Measurements from ENCODE around the gene TAL1. TPM values are rescaled to one million over a fixed set of nuclear protein-coding genes. Genes with fewer than 3 reads are reported as not detected.

The TAL1 gene
- total RNA-seq, 2 experiments from 2014 or later = not detected

- POLR2A ChIA-PET = interaction anchor here (0.6 kb wide), 1 partner anchor 17 kb away, joined by 3 read pairs; no protein-coding TSS in a partner anchor
- TF ChIP-seq CTCF (IDR thresholded peaks at IDR 0.05) = no peak
- Mint-ChIP-seq H3K4me1 (ENCODE audit: low read depth) (peaks cover 16% of the 10 kb centered on the region), H3K36me3 (ENCODE audit: low read depth) (no peaks in the 10 kb centered on the region), H3K27me3 (peaks cover 60% of the 10 kb centered on the region), H3K9me3 (no peaks in the 10 kb centered on the region), H3K27ac (no peak overlapping the region), H3K4me3 (no peak overlapping the region)
- no peak for DNase-seq
- intact Hi-C loops (cut with micrococcal nuclease) = no loop called here
- CTCF ChIA-PET = interaction anchor here (0.6 to 2.5 kb wide), 3 partner anchors 27 to 872 kb away, joined by 3 to 8 read pairs (median 3); no protein-coding TSS in a partner anchor
- ATAC-seq = no peak
Observed at GRCh38 chr1:47235241-47235681, 3.2 kb upstream of the TAL1 start.

- intact Hi-C loops (cut with micrococcal nuclease) = no loop called here
- H3K36me3 Mint-ChIP-seq (ENCODE audit: low read depth) = no peaks in the 10 kb centered on the region
- H3K4me3 Mint-ChIP-seq = no peak overlapping the region
- CTCF ChIA-PET = interaction anchor here (1.0 to 2.5 kb wide), 2 partner anchors 54 to 477 kb away, joined by 3 to 8 read pairs; no protein-coding TSS in a partner anchor
- peaks cover 24% of the 10 kb centered on the region for H3K4me1 Mint-ChIP-seq (ENCODE audit: low read depth)
- no peak overlapping the region for H3K27ac Mint-ChIP-seq
- no peaks in the 10 kb centered on the region for H3K9me3 Mint-ChIP-seq
- POLR2A ChIA-PET = no interaction called here
- H3K27me3 Mint-ChIP-seq = peaks cover 76% of the 10 kb centered on the region
- DNase-seq = no peak
- TF ChIP-seq CTCF (IDR thresholded peaks at IDR 0.05) = no peak
- no peak for ATAC-seq
Observed at GRCh38 chr1:47233186-47233585, 1.2 kb upstream of the TAL1 start.

GRCh38 chr1:47231301-47232186, 481 bp downstream of the TAL1 start:
- POLR2A ChIA-PET = no interaction called here
- intact Hi-C loops (cut with micrococcal nuclease) = no loop called here
- H3K27me3 Mint-ChIP-seq = peaks cover 86% of the 10 kb centered on the region
- peak; percentile 17 for ATAC-seq
- DNase-seq = peak; percentile 43
- CTCF ChIA-PET = no interaction called here
- no peak for TF ChIP-seq CTCF (IDR thresholded peaks at IDR 0.05)
- peaks cover 24% of the 10 kb centered on the region for H3K4me1 Mint-ChIP-seq (ENCODE audit: low read depth)
- peak overlapping the region; percentile 67 for H3K4me3 Mint-ChIP-seq
- no peaks in the 10 kb centered on the region for H3K9me3 Mint-ChIP-seq
- no peaks in the 10 kb centered on the region for H3K36me3 Mint-ChIP-seq (ENCODE audit: low read depth)
- H3K27ac Mint-ChIP-seq = peak overlapping the region; percentile 0

GRCh38 chr1:47230692-47231300, 1.2 kb downstream of the TAL1 start:
- intact Hi-C loops (cut with micrococcal nuclease) = no loop called here
- ChIA-PET POLR2A (no interaction called here), CTCF (no interaction called here)
- no peak for TF ChIP-seq CTCF (IDR thresholded peaks at IDR 0.05)
- no peaks in the 10 kb centered on the region for H3K36me3 Mint-ChIP-seq (ENCODE audit: low read depth)
- no peak overlapping the region for H3K4me3 Mint-ChIP-seq
- no peak overlapping the region for H3K27ac Mint-ChIP-seq
- peaks cover 24% of the 10 kb centered on the region for H3K4me1 Mint-ChIP-seq (ENCODE audit: low read depth)
- no peaks in the 10 kb centered on the region for H3K9me3 Mint-ChIP-seq
- ATAC-seq = no peak
- H3K27me3 Mint-ChIP-seq = peaks cover 84% of the 10 kb centered on the region
- DNase-seq = no peak

Measured in activated CD8-positive, alpha-beta T cell treated with anti-CD3 and anti-CD28 coated beads for 36 hours (primary cell).